ENCODE measurements around the gene GPR161.

The GPR161 gene

DNA sequence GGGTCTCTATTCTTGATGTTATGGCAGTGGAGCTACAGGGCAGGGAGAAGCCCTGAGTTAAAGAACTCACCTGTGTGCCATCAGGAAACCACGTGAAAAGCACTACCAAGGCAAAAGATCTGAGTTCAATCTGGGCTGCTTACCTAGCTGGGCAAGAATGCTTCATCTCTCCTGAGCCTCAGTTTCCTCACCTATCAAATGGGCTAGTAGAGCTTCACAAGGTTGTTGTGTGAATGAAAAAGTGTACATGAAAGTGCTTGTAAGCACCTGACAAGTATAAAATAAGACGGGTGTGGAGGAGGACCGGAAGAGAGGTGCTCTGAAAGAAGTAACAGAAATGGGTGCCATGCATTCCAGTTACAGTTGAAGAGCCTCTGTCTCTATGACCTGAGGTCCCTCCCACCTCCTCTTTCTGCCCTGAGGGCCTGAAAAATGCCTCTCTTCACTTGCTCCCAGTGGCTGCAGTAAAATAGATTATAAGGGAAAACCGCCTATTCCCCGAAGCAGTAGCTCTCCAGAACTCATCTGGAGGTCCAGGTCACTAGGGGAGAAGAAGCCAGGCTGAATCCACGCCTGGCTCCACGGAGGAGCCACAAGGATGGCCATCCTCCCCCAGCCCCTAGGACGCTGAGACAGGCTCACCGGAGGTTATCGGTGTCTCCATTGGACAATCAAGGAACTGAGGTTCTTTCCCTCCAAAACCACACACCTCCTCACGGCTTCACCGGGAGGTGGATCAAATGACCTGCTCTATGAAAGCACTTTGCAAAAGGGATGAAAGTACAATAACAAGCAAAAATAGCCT is 1.4 kb downstream of the GPR161 start:
- Histone ChIP-seq H3K4me3 (ENCODE audit: low read length in 2 of 2) (peak overlapping the region; percentile 74 to 78), H3K27ac (ENCODE audit: low read depth in 2 of 2, low read length in 2 of 2) (no peak overlapping the region), H3K36me3 (ENCODE audit: control insufficient read depth in 2 of 2, insufficient read depth in 2 of 2, low read length in 2 of 2) (no peaks in the 10 kb centered on the region), H3K9me3 (ENCODE audit: control insufficient read depth in 2 of 2, low read length in 2 of 2) (no peaks in the 10 kb centered on the region), H3K27me3 (ENCODE audit: control insufficient read depth in 2 of 2, insufficient read depth in 2 of 2, low read length in 2 of 2) (peaks cover 0 to 3% of the 10 kb centered on the region in 2 donors), H3K4me1 (ENCODE audit: control insufficient read depth in 2 of 2, insufficient read depth in 2 of 2, low read length in 2 of 2) (peaks cover 13 to 23% of the 10 kb centered on the region in 2 donors), H3K9ac (ENCODE audit: low read depth in 1 of 2, low read length in 2 of 2) (peak overlapping the region in 1 of 2 donors; percentile 69)

DNA sequence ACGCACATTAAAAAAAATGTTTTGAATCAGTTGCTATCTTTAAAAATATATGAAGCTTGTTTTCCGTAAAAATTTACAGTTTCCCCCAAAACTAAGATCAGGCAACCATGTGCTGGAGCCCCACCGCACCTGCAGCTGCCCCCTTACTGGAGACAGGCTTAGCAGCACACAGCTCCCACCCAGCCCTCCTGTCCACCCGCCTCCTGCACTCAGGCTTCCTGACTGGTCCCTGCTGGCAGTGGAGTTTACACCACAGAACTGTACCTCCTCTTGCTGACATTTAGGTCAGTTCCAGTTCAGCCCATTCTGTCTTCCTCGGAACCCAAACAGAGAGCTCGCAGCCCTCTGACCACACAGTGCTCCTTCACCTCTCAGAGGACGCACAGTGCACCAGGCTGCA is 2.1 kb downstream of the GPR161 start:
- Histone ChIP-seq H3K27me3 (ENCODE audit: control insufficient read depth in 2 of 2, insufficient read depth in 2 of 2, low read length in 2 of 2) (peaks cover 0 to 3% of the 10 kb centered on the region in 2 donors), H3K4me3 (ENCODE audit: low read length in 2 of 2) (peak overlapping the region in 1 of 2 donors; percentile 13), H3K4me1 (ENCODE audit: control insufficient read depth in 2 of 2, insufficient read depth in 2 of 2, low read length in 2 of 2) (peaks cover 13 to 23% of the 10 kb centered on the region in 2 donors), H3K36me3 (ENCODE audit: control insufficient read depth in 2 of 2, insufficient read depth in 2 of 2, low read length in 2 of 2) (no peaks in the 10 kb centered on the region), H3K9me3 (ENCODE audit: control insufficient read depth in 2 of 2, low read length in 2 of 2) (no peaks in the 10 kb centered on the region), H3K27ac (ENCODE audit: low read depth in 2 of 2, low read length in 2 of 2) (peak overlapping the region in 1 of 2 donors; percentile 10), H3K9ac (ENCODE audit: low read depth in 1 of 2, low read length in 2 of 2) (no peak overlapping the region)

DNA sequence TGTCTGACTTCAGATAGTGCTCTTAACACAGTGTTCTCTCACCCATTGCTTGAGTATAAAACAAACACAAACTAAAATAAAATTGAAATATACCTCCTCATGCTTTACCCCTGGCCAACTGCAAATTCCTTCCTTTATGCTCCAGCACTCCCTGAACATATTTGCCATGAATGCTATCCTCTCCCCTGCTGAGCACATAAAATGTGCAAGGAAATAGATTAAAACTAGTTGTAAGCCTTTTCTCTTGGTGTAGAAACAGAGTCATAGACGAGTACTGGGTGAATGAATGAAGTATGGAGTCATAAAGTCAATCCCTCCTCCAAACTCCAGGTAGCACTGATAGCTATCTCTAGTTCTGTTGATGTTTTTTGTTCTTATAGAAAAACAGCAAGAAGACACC is 2.6 kb downstream of the GPR161 start:
- Histone ChIP-seq H3K9ac (ENCODE audit: low read depth in 1 of 2, low read length in 2 of 2) (no peak overlapping the region), H3K9me3 (ENCODE audit: control insufficient read depth in 2 of 2, low read length in 2 of 2) (no peaks in the 10 kb centered on the region), H3K36me3 (ENCODE audit: control insufficient read depth in 2 of 2, insufficient read depth in 2 of 2, low read length in 2 of 2) (no peaks in the 10 kb centered on the region), H3K27me3 (ENCODE audit: control insufficient read depth in 2 of 2, insufficient read depth in 2 of 2, low read length in 2 of 2) (peaks cover 0 to 3% of the 10 kb centered on the region in 2 donors), H3K27ac (ENCODE audit: low read depth in 2 of 2, low read length in 2 of 2) (peak overlapping the region in 1 of 2 donors; percentile 10), H3K4me1 (ENCODE audit: control insufficient read depth in 2 of 2, insufficient read depth in 2 of 2, low read length in 2 of 2) (peaks cover 13 to 23% of the 10 kb centered on the region in 2 donors), H3K4me3 (ENCODE audit: low read length in 2 of 2) (no peak overlapping the region)

DNA sequence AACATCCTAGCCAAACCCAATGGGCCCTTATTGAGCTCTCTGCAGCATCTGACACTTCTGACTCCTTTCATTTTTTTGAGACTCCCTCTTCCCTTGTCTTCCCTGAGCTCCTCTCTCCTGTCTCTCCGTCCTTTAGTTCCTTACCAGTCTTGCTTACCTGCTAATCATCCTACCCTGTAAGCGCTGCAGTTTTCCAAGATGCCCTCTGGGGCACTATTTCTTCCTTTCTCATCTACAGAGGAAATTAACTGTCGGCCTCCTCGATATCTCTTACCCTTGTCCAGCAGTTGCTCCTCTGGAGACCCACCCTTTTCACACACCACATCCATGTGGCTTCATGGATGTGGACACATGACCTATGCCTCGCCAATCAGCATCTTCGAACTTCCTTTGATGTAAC is 6.8 kb downstream of the GPR161 start:
- no peaks in the 10 kb centered on the region for H3K36me3 ChIP-seq (ENCODE audit: control insufficient read depth in 2 of 2, insufficient read depth in 2 of 2, low read length in 2 of 2)
- peaks cover 0 to 3% of the 10 kb centered on the region in 2 donors for H3K27me3 ChIP-seq (ENCODE audit: control insufficient read depth in 2 of 2, insufficient read depth in 2 of 2, low read length in 2 of 2)
- no peak overlapping the region for H3K27ac ChIP-seq (ENCODE audit: low read depth in 2 of 2, low read length in 2 of 2)
- H3K4me3 ChIP-seq (ENCODE audit: low read length in 2 of 2), result no peak overlapping the region
- H3K4me1 ChIP-seq (ENCODE audit: control insufficient read depth in 2 of 2, insufficient read depth in 2 of 2, low read length in 2 of 2), result peaks cover 0 to 13% of the 10 kb centered on the region in 2 donors
- no peaks in the 10 kb centered on the region for H3K9me3 ChIP-seq (ENCODE audit: control insufficient read depth in 2 of 2, low read length in 2 of 2)
- H3K9ac ChIP-seq (ENCODE audit: low read depth in 1 of 2, low read length in 2 of 2), result no peak overlapping the region

DNA sequence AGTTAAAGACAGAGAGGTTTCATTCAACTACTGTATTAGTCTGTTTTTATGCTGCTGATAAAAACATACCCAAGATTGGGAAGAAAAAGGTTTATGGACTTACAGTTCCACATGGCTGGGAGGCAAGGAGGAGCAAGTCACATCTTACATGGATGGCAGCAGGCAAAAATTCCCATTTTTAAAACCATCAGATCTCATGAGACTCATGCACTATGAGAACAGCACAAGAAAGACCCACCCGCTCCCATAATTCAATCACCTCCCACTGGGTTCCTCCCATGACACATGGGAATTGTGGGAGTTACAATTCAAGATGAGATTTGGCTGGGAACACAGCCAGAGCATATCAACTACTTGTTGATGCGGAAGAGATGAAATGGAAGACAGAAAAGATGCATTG is 9.2 kb downstream of the GPR161 start:
- no peaks in the 10 kb centered on the region for H3K9me3 ChIP-seq (ENCODE audit: control insufficient read depth in 2 of 2, low read length in 2 of 2)
- H3K27me3 ChIP-seq (ENCODE audit: control insufficient read depth in 2 of 2, insufficient read depth in 2 of 2, low read length in 2 of 2), result no peaks in the 10 kb centered on the region
- H3K4me1 ChIP-seq (ENCODE audit: control insufficient read depth in 2 of 2, insufficient read depth in 2 of 2, low read length in 2 of 2), result no peaks in the 10 kb centered on the region
- no peak overlapping the region for H3K9ac ChIP-seq (ENCODE audit: low read depth in 1 of 2, low read length in 2 of 2)
- H3K4me3 ChIP-seq (ENCODE audit: low read length in 2 of 2), result no peak overlapping the region
- H3K36me3 ChIP-seq (ENCODE audit: control insufficient read depth in 2 of 2, insufficient read depth in 2 of 2, low read length in 2 of 2), result no peaks in the 10 kb centered on the region
- no peak overlapping the region for H3K27ac ChIP-seq (ENCODE audit: low read depth in 2 of 2, low read length in 2 of 2)

DNA sequence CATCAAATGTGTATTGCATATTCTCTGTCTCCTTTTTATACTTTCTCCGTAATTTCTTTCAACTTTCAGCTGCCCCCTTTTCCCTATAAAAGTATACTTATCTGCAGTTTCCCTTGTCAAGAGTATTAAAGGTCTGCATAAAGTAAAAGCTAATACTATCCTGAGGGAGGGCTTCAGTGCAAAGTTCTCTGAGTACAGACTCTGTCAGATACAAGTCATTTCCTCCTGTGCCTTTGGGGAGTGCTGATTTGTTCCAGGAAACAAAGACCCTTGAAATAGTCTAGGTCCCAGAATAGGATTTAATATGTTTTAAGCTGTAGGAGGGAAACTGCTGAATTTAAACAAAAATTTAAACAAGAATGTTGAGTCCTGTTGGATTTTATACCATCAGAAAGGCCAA is 11.7 kb downstream of the GPR161 start:
- H3K4me3 ChIP-seq (ENCODE audit: low read length in 2 of 2), result no peak overlapping the region
- H3K9me3 ChIP-seq (ENCODE audit: control insufficient read depth in 2 of 2, low read length in 2 of 2), result no peaks in the 10 kb centered on the region
- no peak overlapping the region for H3K9ac ChIP-seq (ENCODE audit: low read depth in 1 of 2, low read length in 2 of 2)
- H3K4me1 ChIP-seq (ENCODE audit: control insufficient read depth in 2 of 2, insufficient read depth in 2 of 2, low read length in 2 of 2), result no peaks in the 10 kb centered on the region
- H3K27ac ChIP-seq (ENCODE audit: low read depth in 2 of 2, low read length in 2 of 2), result no peak overlapping the region
- no peaks in the 10 kb centered on the region for H3K36me3 ChIP-seq (ENCODE audit: control insufficient read depth in 2 of 2, insufficient read depth in 2 of 2, low read length in 2 of 2)
- no peaks in the 10 kb centered on the region for H3K27me3 ChIP-seq (ENCODE audit: control insufficient read depth in 2 of 2, insufficient read depth in 2 of 2, low read length in 2 of 2)

DNA sequence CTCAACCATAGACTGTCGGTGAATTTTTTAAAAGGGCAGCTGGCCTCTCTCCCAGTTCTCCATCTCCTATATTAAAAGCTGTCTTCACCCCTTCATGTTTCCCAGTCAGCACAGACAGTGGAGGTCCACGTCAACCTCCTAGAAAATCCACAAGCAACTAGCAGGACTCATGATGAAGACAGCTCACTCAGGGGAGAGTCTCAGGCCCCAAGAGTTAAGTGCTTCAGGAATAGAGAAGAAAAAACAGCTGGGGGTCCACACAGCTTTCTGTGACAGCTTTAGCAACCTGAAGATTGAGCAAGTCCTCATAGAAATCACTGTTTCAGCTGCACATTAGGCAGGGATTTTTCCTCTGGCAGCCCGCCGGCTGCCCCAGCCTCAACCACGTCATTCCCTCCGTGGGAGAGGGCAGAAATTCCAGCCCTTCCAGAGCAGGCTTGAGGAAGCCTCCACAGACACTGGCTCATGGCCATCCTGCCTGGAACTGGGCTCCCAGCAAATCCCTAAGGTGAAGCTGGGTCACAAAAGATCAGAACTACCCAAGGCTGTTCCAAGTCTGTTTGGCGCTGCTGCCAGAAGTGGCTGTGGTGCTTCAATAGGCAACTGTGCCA is 15.2 kb downstream of the GPR161 start:
- Histone ChIP-seq H3K36me3 (ENCODE audit: control insufficient read depth in 2 of 2, insufficient read depth in 2 of 2, low read length in 2 of 2) (no peaks in the 10 kb centered on the region), H3K27me3 (ENCODE audit: control insufficient read depth in 2 of 2, insufficient read depth in 2 of 2, low read length in 2 of 2) (no peaks in the 10 kb centered on the region), H3K9me3 (ENCODE audit: control insufficient read depth in 2 of 2, low read length in 2 of 2) (no peaks in the 10 kb centered on the region), H3K27ac (ENCODE audit: low read depth in 2 of 2, low read length in 2 of 2) (no peak overlapping the region), H3K9ac (ENCODE audit: low read depth in 1 of 2, low read length in 2 of 2) (no peak overlapping the region), H3K4me1 (ENCODE audit: control insufficient read depth in 2 of 2, insufficient read depth in 2 of 2, low read length in 2 of 2) (peaks cover 0 to 4% of the 10 kb centered on the region in 2 donors), H3K4me3 (ENCODE audit: low read length in 2 of 2) (no peak overlapping the region)

DNA sequence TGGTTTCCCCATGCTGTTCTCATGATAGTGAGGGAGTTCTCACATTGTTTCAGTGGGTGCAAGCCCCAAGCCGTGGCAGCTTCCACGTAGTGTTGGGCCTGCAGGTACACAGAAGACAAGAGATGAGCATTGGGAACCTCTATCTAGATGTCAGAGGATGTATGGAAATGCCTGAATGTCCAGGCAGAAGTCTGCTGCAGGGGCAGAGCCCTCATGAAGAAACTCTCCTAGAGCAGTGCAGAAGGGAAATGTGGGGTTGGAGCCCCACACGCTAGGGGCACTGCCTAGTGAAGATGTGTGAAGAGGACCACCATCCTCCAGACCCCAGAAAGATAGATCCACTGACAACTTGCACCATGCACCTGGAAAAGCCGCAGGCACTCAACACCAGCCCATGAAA is 17.0 kb downstream of the GPR161 start:
- Histone ChIP-seq H3K9me3 (ENCODE audit: control insufficient read depth in 2 of 2, low read length in 2 of 2) (no peaks in the 10 kb centered on the region), H3K9ac (ENCODE audit: low read depth in 1 of 2, low read length in 2 of 2) (no peak overlapping the region), H3K27me3 (ENCODE audit: control insufficient read depth in 2 of 2, insufficient read depth in 2 of 2, low read length in 2 of 2) (no peaks in the 10 kb centered on the region), H3K27ac (ENCODE audit: low read depth in 2 of 2, low read length in 2 of 2) (no peak overlapping the region), H3K4me3 (ENCODE audit: low read length in 2 of 2) (no peak overlapping the region), H3K4me1 (ENCODE audit: control insufficient read depth in 2 of 2, insufficient read depth in 2 of 2, low read length in 2 of 2) (peaks cover 8 to 15% of the 10 kb centered on the region in 2 donors), H3K36me3 (ENCODE audit: control insufficient read depth in 2 of 2, insufficient read depth in 2 of 2, low read length in 2 of 2) (no peaks in the 10 kb centered on the region)

DNA sequence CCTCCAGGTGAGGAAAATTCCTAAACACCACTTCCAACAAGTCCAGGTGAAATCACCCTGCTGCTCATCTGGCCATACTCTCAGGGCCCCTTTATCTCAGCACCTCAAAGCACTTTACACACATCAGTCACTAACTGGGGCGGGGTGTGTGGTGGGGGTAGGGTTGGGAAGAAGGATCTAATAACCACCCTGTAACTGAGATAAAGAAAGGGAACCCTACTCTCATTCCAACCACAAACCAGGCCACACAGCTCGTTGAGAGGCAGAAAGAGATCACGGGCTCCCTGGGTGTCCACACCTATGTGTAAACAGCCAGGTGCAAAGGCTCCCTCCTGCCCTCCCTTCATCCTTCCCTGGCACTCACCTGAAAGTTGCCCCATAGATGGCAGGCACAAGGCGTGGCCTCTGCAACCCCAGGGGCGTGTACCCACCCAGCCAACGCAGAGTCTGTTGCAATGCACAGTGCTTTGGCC is 20.4 kb downstream of the GPR161 start:
- Histone ChIP-seq H3K27me3 (ENCODE audit: control insufficient read depth in 2 of 2, insufficient read depth in 2 of 2, low read length in 2 of 2) (no peaks in the 10 kb centered on the region), H3K36me3 (ENCODE audit: control insufficient read depth in 2 of 2, insufficient read depth in 2 of 2, low read length in 2 of 2) (no peaks in the 10 kb centered on the region), H3K4me1 (ENCODE audit: control insufficient read depth in 2 of 2, insufficient read depth in 2 of 2, low read length in 2 of 2) (peaks cover 8 to 15% of the 10 kb centered on the region in 2 donors), H3K27ac (ENCODE audit: low read depth in 2 of 2, low read length in 2 of 2) (peak overlapping the region; percentile 32 to 79), H3K9ac (ENCODE audit: low read depth in 1 of 2, low read length in 2 of 2) (no peak overlapping the region), H3K9me3 (ENCODE audit: control insufficient read depth in 2 of 2, low read length in 2 of 2) (no peaks in the 10 kb centered on the region), H3K4me3 (ENCODE audit: low read length in 2 of 2) (no peak overlapping the region)

DNA sequence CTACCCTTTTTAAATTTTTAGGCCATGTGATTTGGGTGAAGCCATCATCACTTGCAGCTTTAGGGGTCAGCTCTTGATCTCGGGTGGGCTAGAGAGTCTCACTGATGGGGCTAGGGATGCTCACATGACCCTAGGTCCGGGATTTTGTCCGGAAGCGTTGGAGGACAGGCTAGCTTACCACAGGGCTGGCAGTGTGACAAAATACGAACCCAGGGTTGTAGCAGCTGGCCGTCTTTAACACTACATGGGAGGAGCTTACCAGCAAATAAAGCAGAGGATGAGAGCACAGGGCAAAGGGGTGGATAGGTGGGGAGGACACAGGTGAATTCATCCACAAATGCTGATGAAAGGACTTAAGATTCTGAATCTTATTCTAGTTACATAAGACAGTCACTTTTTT is 21.9 kb downstream of the GPR161 start:
- no peak overlapping the region for H3K27ac ChIP-seq (ENCODE audit: low read depth in 2 of 2, low read length in 2 of 2)
- no peaks in the 10 kb centered on the region for H3K36me3 ChIP-seq (ENCODE audit: control insufficient read depth in 2 of 2, insufficient read depth in 2 of 2, low read length in 2 of 2)

More for the DNA sequence above, 21.9 kb downstream of the GPR161 start:
- Histone ChIP-seq H3K27me3 (ENCODE audit: control insufficient read depth in 2 of 2, insufficient read depth in 2 of 2, low read length in 2 of 2) (no peaks in the 10 kb centered on the region), H3K4me3 (ENCODE audit: low read length in 2 of 2) (no peak overlapping the region), H3K4me1 (ENCODE audit: control insufficient read depth in 2 of 2, insufficient read depth in 2 of 2, low read length in 2 of 2) (peaks cover 8 to 15% of the 10 kb centered on the region in 2 donors), H3K9me3 (ENCODE audit: control insufficient read depth in 2 of 2, low read length in 2 of 2) (no peaks in the 10 kb centered on the region), H3K9ac (ENCODE audit: low read depth in 1 of 2, low read length in 2 of 2) (no peak overlapping the region)

All from mucosa of rectum (tissue), 2 donors.